ENCODE results near the gene DTX4.
"Not testable (repeated sequence)": the region's sequence is repeated elsewhere in the genome, so short reads cannot be mapped to it uniquely, and the experiment has no call there.

The DTX4 gene

DNA sequence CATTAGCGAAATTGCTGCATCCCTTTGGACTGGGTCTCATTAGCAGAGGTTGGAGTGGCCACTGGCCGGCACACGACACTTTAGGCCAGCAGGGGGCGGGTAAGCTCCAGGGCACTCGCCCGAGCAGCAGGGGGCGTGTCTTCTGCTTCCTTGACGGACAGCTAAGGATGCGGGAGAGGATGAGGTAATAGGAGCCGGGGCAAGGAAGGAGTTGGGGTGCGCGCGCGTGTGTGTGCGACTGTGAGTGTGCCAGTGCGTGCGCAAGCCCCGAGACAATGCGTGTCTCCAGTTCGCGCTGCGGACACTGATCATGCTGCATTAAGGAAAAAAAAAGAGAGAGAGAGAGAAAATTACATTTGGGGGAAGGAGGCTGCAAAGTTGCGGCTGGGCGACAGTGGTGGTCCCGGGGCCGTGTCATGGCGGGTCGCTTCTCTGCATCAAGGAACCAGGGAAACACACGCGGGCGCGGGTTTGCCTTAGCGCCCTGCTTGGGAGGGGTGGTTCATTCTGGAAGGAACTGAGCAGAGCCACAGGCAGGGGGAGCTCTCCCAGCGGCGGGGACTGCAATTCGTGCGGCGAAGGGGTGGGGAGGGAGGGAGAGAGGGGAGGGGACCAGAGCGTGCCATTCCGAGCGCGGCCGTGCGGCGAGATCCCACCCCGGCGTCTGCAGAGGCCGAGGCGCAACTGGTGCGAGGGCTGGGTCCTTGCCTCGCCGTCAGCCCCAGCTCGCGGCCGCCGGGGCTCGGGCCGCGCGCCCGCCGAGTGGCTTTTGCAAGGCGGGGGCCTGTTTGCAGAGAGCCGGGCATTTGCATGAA lies at the start of gene DTX4:
Gene DTX4, plus strand, starts transcription at position 625 of the 815 bp plus-strand sequence. CDS start 464 bp downstream, outside the sequence.
- peak; percentile 87 for DNase-seq

DNA sequence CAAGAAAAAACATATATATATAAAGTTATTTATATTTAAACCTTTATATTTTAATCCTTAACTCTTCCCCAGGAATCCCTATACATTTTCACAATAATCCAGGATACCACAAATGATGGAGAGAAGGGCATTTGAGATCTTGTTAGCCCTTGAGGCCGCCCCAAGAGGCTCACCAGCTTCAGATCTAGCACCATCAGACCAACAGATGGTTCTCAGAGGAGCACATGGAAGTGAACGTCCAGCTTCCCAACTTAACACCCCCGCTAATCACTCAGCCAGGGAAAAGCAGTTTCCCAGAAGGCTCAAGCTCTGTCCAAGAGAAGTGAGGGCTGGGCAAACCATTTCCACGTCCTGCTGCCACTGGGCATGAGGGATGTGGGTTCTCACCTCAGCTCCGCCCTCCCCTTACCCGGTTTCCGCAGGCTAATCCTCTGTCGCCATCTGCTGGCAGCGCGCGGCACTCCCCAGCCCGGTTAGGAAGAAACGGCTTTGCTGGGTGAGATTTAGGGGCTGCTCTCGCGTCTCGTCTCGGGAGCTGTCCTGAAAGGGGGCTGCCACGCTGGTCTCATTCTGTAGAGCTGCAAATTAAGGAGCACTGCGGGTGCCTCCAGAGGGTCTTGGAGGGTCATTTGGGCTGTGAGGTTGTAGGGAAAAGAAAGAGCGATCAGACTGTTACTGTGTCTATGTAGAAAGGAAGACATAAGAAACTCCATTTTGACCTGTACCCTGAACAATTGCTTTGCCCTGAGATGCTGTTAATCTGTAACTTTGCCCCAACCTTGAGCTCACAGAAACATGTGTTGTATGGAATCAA lies 36.1 kb upstream of the DTX4 start:
- DNase-seq, result peak; percentile 90

DNA sequence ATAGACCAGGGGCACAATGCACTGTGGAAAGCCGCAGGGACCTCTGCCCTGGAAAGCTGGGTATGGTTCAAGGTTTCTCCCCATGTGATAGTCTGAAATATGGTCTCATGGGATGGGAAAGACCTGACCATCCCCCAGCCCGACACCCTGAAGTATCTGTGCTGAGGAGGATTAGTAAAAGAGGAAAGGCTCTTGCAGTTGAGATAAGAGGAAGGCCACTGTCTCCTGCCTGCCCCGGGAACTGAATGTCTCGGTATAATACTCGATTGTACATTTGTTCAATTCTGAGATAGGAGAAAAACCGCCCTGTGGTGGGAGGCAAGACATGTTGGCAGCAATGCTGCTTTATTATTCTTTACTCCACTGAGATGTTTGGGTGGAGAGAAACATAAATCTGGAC lies 35.4 kb upstream of the DTX4 start:
- not testable (repeated sequence) for DNase-seq

DNA sequence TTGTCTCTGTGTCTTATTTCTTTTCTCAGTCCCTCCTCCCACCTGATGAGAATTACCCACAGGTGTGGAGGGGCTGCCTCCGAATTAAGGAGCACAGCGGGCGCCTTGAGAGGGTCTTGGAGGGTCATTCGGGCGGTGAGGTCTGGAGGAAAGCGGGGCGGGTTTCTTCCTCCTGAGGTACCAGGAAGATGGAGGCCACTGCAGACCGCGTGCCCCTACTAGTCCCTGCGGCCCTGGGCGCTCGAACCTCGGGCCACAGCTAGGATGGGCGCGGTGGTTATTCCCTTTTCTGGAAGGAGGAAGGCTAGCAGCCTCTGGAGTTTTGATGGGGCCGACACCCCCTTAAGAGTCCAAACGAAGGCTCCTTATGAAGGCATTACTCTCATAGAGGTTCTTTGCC lies 34.7 kb upstream of the DTX4 start:
- DNase-seq, result no peak

DNA sequence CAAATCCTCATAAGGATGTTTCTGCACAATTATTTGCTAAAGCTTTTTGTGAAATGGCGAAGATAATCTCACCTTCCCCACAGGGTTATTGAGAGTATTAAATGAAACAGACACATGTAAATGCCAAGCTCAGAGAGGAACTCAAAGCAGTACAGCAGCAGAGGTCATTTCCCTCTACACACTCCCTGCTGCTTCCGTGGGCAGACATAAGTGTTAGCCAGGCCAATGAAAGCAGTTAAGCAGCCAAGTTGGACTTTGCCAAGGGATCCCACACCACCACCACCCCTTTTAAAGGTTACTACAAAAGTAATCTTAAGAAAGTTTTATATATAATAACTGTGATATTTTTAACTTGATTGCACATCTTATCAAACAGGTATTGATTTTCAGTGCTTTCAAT lies 33.3 kb upstream of the DTX4 start:
- DNase-seq, result no peak

DNA sequence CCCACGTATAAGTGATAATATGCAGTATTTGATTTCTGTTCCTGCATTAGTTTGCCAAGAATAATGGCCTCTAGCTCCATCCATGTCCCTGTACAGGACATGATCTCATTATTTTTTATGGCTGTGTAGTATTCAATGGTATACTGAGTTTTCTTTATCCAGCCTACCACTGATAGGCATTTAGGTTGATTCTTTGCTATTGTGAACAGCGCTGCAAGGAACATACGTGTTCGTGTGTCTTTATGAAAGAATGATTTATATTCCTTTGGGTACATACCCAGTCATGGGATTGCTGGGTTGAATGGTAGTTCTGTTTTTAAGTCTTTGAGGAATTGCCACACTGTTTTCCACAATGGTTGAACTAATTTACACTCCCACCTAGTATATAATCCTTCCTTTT lies 30.7 kb upstream of the DTX4 start:
- DNase-seq, result no peak

DNA sequence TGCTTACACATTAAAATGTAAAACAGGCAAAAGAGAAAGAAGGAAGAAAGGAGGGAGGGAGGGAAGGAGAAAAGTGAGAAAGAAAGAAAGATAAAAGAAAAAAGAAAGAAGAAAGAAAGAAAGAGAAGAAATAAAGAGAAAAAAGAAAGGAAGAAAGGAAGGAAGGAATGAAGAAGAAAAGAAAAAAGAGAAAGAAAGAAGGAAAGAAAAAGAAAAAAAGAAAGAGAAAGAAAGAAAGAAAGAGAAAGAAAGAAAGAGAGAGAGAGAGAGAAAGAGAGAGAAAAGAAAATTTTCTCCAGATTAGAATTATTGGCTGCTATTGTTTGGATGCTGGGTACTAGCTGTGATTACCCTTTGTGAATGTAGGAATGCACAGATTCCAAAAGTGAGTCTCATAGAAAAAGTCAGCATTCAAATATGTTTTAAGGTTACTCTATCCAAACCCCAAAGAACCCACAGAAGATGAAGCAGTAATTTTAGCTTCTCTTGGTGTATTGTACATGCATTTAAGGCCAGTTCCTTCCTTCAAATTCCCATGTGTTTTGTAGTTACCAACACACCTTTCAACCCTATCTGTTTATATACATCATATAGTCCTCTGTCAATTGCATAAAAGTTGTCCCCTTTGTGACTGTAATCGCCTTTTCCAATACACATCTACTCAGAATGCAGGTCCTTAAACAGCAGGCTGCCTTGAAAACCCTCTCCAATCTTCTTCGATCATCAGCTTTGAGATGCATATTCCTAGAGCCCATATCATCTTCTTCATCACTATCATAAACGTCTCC lies 30.1 kb upstream of the DTX4 start:
- no peak for DNase-seq

DNA sequence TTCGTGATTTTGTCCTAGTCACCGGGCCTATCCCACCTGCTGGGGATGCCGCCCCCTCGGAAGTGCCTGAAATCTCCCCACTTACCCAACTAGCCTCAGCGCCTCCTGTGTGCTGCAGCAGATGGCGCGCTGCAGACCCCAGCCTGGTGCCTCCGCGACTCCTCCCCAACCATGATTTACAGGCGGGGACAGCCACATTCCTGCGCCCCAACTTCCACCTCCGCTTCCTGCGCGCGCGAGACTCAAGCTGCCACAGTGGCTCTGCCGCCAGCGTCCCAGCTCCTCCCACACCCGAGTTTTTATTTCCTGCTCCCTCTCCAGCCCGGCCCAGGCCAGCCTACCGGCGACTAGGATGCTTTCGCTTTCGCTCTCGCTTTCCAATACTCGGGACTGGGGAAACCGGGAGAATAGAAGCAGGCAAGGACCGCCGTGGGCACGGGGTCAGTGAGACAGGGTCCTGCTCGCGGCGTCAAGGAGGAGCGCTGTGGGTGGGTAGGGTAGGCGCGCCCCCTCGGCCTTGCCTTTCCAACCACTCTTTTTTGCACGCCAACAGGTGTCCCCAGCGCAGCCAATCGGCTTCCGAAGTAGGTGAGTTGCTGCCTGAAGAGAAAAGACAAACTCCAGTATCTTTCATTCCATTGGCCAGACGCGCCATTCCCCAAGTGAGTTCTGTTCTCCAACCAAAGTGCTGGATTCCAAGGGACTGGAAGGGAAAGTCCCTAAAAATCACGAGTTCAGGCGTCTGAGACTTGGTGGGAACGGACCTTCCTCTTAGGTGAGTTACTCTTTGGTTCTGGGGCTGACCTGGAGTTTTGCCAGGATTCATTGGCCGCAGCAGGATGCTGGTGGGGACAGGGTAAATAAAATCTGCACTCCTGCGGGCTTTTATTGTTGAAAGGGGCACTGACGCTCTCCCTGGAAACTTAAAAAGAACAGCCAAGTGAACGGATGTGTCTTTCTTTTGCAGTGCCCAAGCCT lies 29.1 kb upstream of the DTX4 start, which contains the start of gene FAM111A:
Gene FAM111A, plus strand, starts transcription at position 327 of the 978 bp plus-strand sequence. CDS start 6,017 bp downstream, outside the sequence.
- peak; percentile 86 for DNase-seq

DNA sequence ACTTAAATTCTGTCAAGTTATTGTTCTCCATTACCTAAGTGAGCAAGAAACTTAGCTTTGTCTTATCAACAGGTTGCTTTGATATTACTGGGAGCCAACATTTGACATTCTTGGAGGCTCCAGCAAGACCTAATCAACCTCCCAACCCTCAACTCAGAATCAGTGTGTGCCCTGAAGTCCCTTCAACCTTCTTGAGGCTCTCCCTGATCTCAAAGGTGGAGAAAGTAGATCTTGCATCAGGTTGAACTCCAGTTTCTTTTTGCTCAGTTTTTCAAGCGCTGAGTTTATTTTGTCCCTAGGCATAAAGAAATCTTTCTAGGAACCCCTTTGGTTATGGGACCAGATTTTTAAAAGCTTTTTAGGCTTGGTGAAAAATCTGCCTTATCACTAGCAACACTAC lies 27.8 kb upstream of the DTX4 start:
- no peak for DNase-seq

DNA sequence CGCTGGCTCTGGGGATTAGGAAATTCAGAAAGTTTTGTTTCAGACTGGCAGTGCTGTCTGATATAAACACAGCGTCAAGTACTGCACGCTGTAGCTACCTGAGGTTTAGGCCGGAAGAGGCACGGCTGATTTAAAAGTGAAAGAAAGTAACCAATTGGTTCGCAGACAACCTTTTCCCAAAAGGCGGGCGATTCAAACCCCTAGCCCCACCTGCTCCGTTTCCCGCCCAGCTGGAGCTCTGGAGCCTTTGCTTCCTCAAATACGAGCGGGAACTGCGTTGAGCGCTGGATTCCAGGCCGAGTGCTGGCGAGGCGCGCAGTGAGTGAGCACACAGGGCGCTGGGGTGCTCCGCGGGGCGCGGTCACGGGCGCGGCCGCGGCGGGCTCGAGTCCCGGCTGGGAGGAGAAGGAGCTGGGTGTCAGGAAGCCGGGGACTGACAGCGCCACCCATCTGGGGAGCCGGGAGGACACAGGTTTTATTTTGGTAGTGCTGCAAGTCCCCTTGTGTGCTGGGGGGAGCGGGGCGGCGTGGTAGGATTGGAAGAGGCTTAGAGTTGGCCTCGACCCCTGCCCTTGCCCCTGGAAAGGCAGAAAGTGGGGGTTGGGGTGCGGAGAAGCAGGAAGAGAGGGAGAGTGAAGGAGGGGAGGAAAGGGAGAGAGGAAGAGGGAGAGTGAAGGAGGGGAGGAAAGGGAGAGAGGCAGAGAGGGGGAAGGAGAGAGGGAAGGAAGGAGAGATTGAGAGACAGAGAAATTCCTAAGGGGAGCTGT lies 27.2 kb upstream of the DTX4 start:
- DNase-seq, result peak; percentile 64

DNA sequence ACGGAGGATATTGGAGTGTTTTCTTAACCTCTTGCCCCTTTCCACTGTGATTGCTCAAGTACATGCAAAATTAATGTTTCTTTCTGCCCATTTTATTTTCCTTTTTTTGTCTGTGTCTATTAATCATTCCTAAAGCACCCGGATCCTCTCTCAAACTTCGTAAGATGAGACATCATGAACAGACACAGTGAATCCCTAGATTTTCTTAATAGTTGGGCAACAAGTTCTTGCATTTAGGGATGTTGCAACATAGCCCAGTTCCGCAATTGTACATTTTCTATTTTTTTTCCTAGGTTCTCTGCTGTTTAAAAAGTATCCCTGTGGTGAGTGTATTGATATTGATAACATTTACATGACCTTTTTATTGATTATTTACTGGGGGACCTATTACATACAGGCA lies 26.4 kb upstream of the DTX4 start:
- DNase-seq, result no peak

DNA sequence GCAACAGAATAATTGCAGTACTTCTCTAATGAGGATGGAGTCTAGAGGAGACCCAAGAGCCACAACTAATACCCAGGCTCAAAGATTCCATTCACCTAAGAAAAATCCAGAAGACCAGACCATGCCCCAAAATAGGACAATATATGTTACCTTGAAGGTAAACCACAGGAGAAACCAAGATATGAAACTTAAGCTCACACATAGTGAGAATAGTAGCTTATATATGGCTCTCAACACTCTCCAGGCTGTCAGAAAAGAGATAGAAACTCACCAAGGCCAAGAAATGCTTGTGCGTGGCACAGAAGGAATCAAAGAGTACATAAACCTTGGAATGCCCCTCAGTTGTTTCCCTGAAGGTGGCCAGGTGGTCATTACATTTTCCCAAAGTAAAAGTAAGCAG lies 20.2 kb upstream of the DTX4 start:
- DNase-seq, result no peak

DNA sequence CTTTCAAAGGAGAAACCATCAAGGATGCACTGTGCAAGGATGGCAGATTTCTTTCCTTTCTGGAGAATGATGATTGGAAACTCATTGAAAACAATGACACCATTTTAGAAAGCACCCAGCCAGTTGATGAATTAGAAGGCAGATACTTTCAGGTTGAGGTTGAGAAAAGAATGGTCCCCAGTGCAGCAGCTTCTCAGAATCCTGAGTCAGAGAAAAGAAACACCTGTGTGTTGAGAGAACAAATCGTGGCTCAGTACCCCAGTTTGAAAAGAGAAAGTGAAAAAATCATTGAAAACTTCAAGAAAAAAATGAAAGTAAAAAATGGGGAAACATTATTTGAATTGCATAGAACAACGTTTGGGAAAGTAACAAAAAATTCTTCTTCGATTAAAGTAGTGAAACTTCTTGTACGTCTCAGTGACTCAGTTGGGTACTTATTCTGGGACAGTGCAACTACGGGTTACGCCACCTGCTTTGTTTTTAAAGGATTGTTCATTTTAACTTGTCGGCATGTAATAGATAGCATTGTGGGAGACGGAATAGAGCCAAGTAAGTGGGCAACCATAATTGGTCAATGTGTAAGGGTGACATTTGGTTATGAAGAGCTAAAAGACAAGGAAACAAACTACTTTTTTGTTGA lies 19.5 kb upstream of the DTX4 start:
- DNase-seq, result no peak

DNA sequence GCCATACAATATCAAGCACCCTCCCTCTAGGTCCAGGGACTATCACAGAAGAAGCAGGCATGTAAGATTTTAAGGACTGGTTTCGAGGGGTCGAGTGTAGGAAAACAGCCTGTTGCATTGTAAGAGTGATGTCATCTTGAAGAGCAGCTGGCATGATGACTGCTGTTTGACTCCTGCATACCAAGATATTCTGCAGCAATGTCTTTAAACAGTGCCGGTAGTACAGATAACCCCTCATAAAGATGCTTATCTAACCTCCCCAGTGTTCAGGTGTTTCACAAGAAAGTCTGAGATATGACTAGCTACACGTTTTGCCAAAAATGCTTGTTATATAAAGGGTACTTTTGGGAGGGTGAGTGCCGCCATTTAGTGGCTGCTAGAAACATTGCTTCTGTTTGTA lies 17.3 kb upstream of the DTX4 start:
- no peak for DNase-seq

DNA sequence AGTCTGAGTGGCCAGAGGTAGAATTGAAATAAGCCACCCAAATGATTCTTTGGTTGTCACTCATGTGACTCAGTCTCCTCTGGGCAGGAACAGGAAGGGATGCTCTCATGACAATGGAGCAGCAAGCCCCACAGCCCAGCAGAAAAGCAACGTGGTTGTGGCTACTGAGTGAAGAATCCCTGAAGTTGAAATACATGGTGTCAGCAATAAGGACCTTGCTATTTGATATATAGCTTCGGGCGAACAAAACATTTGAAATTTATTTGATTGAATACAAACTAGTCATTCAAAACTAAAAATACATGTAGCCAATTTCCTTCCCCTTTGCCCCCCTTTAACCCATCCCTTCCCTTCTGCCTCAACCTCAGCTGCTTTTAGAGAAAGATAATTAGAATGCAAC lies 14.5 kb upstream of the DTX4 start:
- DNase-seq, result no peak

DNA sequence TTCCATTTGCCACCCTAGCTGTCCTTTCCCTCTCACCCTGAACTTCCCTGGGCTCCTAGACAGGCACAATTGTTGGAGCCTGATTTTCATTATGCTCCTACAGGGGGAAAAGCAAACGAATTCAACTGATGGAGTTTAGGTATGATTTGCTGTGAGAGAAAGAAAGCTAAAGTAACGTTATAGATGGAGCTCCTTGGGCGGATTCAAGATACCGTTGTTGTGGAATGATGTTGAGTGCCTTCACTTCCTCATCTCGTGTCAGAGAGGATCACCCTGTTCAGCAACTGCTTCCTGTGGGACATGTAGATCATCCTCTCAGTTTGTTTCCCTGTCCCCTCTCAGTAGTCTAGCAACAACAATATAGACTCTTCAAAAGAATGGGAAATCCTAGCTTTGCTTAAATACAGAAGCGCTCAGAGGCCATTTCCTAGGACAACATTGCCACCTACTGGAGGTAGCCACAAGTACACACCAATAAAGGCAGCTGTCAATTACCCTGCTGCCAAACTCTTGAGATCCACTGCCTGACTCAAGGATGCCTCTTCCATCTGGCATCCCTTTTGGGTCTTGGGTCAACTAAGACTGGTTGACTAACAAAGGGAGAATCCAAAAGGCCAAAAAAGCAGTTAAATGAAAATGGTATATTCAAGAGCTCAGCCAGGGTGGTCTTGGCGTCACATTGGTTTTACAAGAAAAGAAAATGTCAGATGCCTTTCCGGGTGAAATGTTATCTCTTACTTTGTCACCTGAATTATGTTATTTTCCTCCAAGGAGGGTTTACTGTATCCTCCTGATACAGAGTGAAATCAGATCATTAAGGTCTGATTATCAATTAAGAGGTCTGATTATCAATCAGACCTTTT lies 13.5 kb upstream of the DTX4 start:
- DNase-seq, result peak; percentile 42

DNA sequence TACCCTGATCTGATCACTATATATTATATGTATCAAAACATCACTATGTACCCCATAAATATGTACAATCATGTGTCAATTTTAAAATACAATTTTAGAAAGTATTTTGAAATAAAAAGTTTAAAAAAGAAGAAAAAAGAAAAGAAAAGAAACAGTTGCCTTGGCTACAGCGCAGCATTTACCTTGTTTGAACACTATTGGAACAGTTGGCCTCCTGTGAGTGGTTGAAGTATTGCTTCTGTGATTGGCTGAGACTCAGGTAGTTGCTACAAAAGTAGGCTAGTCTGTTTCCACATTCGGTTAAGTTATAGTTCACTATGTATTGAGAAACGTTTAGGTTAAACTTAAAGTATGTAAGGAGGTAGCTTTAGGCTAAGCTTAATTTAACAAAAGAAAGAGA lies 7.9 kb upstream of the DTX4 start:
- DNase-seq, result no peak

DNA sequence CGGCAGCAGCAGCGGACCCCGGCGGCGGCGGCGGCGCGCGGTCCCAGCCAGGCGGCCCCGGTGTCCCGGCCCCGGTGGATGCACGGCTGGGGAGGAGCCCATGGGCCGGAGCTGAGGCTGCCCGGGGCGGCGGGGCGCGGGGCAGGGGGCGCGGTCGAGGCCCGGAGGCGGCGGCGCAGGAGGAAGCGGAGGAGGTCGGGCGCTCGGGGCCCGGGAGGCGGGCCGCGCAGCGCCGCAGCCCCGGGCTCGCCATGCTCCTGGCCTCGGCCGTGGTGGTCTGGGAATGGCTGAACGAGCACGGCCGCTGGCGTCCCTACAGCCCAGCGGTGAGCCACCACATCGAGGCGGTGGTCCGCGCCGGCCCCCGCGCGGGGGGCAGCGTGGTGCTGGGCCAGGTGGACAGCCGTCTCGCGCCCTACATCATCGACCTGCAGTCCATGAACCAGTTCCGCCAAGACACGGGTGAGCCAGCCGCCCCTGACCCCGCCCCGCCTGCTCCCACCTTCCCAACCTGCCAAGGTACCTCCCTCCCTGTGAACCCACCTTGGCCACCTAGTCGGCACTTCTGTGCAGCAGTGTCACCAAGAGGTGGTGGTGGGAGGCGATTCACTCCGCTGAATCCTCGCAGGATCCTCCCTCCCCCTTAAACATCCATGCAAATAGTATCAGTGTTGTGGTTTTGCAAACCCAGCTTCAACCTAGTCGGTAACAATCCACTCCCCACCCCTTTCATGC lies 580 bp downstream of the DTX4 start:
- DNase-seq, result peak; percentile 33

Measured in activated T-cell treated with anti-CD3 and anti-CD28 coated beads, Interleukin-2, amount 50 U/mL, for 1 hour (primary cell).